T follicular helper cell (primary cell): Measurements from ENCODE around the gene ANXA5.
"Not testable (repeated sequence)": the region's sequence is repeated elsewhere in the genome, so short reads cannot be mapped to it uniquely, and the experiment has no call there.

Source experiments
- DNase-seq: peaks from one replicate; pipeline ENCODE4 v3.0.0-alpha.2; 2020; ENCODE audit warnings: low read depth
- total RNA-seq, 2 experiments: gene quantifications; one replicate each; lab custom pipeline; 2026; lab: John Stamatoyannopoulos, UW

Gene ANXA5
- total RNA-seq = 69.5 to 114 reads per million in 2 experiments

- DNase-seq = peak; percentile 27
Measured at GRCh38 chr4:121696581-121697461, at the start of gene ANXA5. TSS of gene ANXA5 (minus strand) at chr4:121696980. CDS start at chr4:121696589, 391 bp downstream.

DNA sequence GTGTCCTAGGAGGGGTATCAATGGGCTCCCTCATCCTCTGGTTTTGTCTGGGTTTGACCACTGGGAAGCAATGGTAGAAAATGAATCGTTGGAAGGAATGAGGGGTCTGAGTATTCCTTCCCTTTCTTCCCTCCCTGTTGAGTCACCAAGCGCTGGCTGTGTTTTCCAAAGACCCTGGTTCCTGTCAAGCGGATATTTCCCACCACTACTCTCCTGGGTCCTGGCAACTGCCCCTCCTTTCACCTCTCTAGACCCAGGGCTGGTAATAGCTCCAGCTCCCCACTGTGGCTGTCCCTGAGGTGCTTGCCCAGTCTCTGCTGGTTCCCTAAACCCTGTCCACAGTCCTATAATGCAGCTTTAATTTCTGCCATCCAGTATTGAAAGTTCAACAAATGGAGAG lies 46.0 kb upstream of the ANXA5 start:
- DNase-seq = no peak

GRCh38 chr4:121741751-121742150 lies 45.0 kb upstream of the ANXA5 start:
- no peak for DNase-seq

DNA sequence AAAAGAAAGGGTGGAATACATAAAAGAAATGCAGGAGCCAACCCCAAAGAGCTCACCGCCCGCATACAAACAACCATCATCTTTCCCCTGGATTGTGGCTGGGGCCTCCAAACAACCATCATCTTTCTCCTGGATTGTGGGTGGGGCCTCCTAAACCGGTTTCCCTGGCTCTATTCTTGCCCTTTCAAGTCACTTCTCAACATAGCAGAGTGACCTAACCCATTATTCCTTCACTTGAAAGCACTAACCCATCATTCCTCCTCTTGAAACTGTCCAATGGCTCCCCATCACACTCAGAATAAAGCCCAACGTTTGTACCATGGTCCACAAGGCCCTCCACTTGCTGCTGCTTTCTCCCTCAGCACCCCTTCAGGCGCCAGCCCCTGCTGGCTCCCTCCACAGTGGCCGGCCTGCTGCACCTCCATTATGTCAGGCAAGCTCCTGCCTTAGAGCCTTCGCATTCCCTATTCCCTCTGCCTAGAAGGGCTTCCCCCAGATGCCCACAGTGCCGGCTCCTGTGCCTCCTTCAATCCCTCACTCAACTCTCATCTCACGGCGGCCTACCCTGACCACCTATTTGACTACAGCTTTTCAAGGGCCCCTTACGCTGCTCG lies 44.1 kb upstream of the ANXA5 start:
- no peak for DNase-seq

DNA sequence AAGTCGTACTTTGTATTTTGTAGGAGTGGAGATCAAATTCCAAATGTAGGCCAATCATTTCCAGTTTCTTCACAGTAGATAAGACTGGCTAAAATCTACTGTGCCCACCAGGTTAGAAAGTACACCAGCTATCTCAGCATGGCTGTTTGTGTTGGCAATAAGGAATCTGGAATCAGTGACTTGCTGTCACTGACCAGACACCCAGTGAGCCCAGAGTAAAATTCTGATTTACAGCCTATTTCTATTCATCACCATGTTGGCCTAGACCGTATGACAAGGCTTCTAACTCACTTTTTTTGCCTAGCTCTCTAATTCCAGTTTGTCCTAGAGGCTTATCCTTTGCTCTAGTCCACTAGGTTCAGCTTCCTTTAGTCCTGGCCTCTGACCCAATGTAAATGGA lies 42.8 kb upstream of the ANXA5 start:
- DNase-seq = no peak

- no peak for DNase-seq
Measured at GRCh38 chr4:121738780-121739535, 42.2 kb upstream of the ANXA5 start.

DNA sequence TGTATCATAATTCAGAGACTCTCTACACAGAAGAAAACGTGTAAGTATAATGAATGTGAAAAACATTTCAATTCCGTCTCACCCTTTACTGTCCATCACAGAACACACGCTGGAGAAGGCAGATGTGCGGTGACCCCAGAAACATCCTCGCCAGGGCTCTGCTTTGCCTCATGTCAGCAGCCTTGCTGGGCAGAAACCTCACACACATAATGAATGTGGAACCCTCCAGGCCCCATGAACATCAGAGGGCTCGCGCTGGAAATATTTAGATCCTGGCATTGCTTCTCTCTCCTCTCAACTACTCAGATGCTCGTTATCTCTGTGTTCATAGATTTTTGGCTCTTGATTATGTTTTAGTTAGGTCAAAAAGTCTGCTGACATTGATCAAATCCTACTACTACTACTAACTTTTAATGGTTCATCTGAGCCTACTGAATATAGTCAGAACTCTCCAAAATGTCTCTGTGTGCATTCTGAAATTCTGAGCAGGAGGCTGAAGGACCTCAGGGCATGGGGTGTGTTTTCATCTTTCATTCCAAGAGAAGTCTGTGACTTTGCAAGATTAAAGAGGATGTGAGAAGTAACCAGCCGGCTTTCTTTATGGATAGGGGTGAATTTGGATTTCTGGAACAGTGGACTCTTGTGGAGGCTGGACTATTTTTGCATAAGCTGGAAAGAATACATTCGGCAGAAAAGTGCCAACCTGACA lies 41.2 kb upstream of the ANXA5 start:
- DNase-seq = no peak

DNA sequence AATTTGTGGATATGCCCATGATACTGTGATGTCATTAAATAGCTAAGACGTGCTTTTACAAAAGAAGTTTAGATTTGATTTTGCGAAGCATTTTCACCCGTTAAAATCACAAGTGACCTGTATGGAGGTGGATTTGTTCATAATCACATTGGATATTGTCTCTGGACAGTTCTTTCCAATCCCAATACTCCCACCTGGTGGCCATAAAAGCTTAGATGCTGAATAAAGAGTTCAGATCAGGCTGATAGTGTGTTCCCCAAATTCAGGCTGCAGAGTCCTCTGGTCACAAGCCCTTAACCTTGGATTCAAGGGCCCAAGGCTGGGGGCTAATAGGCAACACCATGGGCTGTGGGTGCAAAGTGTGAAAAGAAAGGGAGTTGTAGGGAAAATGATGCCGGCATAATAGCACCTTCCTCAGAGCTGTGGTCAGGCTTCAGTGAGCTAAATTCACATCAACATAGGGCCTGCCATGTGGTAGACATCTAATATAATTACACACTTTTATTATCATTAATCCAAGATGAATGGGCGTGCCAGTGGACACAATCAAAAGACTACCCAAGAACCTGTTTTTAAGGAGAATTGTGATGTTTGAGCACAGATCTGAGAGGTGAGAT lies 40.1 kb upstream of the ANXA5 start:
- DNase-seq = no peak

DNA sequence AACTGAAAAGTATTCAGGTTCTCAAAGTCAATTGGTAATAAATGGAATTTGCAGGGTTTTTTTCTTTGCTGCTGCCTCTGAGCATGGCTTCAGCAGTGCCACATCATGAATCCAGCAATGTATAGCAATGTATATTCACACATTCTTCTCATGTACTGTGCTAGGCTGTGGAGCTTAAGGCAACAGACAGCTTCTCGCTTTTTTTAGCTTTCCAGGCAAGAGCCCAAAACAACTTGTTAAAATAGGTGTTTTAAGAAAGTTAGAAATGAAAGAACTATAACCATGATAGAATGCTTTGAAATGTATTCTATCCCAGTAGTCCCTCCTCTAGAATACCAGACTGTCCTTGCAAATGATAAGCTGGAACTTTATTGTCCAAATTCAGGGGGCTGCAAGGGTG lies 37.8 kb upstream of the ANXA5 start:
- no peak for DNase-seq

GRCh38 chr4:121733942-121734341 lies 37.2 kb upstream of the ANXA5 start:
- DNase-seq = no peak

DNA sequence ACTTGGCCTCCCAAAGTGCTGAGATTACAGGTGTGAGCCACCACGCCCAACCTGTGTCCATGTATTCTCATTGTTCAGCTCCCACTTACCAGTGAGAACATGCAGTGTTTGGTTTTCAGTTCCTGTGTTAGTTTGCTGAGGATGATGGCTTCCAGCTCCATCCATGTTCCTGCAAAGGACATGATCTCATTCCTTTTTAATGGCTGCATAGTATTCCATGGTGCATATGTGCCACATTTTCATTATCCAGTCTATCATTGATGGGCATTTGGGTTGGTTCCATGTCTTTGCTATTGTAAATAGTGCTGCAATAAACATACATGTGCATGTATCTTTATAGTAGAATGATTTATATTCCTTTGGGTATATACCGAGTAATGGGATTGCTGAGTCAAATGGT lies 33.0 kb upstream of the ANXA5 start:
- DNase-seq = not testable (repeated sequence)

GRCh38 chr4:121728798-121729226 lies 32.0 kb upstream of the ANXA5 start:
- DNase-seq = no peak

GRCh38 chr4:121728066-121728465 lies 31.3 kb upstream of the ANXA5 start:
- no peak for DNase-seq

DNA sequence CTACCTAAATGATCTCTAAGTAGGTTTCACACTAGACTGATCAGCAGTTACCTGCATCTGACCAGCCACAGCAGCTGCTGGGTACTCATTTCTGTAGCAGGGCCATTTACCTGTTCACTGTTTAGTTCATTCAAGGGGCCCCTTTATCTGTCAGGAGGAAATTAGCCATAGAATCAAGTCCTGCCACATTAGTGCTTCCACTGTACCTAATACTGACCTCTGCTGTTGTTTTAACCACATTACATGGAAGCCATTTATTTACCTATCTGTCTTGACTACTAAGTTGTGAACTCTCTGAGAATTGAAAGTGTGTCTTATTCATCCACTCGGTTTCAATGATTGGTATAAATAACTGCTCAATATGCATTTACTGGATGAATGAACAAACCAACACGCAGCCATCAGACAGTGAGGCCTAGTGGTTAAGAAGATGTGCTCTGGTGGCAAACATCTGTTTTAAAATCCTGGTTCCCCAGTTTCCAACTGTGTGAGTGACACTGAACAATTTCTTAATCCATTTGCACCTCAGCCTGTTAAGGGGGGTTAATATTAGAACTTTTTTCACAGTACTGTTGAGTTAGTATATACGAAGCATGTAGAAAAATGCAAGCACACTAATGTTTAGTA lies 30.0 kb upstream of the ANXA5 start:
- no peak for DNase-seq

DNA sequence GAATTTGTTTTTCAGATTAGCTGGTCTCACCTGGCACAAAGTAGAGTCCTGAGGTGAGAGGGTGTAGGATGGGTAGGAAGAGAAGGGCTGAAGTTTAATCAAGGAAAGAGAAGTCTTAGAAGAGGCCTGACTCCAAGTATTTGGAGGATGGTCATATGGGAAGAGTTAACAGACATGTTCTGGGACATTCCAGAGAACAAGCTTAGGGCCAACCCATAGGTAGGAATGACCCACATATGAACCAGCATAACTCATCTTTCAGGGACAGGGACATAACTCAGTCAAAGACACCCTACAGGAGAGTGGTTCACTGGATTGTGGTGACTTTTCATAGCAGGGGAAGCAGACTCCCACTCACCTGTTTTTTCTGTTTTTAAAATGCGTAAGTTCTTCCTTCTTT lies 27.9 kb upstream of the ANXA5 start:
- DNase-seq = no peak

DNA sequence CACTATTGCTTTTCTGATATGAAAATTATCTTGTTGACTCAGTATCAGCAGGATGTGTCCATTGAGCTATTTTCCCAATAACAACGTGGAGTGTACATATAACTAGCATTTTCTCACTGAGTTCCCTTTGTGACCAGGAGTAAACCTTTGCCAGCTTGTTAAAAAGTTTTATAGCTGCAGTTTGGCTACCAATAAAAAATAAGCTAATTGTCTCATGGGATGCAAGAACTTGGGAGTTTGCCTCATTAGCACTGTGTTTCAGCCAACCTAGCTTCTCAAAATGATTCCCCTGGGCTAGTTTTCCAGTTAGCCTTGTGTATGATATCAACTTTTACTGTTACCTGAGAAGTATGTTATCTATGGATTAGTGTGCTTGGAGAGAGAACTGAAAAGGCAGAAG lies 24.9 kb upstream of the ANXA5 start:
- DNase-seq = no peak

DNA sequence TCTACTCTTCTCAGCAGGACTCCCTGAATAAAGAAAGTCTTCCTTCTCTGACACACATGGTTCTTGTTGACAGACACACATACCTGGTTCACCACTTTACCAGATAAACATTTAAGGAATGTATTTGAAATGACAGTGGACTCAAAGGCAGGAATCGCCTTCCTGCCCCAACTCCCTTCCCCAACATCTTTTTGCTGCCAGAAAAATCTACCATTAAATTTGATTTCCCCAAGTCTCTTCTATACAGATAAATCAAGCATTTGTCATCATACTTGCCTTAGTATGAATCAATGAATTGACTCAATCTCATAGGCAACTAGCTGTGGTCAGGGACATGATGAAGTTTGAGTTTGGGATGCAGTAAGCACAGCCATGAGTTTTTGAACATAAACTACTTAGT lies 23.3 kb upstream of the ANXA5 start:
- DNase-seq = no peak

DNA sequence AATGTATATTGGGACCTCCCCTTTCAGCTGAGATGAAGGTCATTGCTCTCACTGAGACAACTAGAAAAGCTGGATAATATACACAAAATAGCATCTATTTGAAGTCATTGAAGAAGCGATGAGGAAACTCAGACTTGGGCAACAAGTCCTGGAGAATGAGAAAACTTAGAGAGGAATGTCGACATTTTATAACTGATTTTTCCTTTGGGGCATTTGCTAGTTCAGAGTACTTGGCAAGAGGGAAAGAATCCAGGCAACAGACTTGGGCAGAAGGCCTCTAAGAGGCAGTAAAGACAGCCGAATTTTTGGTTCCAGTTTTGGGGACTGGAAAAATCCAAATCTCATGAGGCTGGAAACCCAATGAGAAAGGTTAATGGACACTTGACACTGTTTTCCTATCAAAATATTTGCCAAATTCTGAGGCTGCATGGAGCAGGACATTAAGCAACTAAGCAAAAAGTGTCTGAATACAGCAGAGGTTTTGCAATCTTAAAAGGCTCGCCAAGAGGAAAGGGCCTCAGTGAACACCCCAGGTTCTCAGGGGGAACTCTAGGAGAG lies 21.0 kb upstream of the ANXA5 start:
- DNase-seq = no peak

DNA sequence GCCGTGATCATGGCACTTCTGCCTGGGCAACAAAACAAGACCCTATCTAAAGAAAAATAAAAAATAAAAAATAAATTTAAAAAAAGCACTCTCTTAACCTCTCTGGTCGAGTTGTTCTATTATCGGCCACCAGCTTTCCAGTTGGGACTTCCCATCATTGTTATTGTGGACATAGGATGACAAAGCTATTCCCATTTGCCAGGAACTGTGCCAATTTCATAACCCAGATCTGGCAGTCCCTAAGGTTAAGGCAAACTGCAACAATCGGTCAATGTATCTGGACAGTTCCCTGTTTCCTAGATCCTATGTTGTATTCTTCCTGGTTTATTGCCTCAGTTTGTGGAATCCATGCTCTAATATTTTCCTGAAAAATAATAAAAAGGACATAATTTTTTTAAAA lies 17.8 kb upstream of the ANXA5 start:
- DNase-seq = no peak

DNA sequence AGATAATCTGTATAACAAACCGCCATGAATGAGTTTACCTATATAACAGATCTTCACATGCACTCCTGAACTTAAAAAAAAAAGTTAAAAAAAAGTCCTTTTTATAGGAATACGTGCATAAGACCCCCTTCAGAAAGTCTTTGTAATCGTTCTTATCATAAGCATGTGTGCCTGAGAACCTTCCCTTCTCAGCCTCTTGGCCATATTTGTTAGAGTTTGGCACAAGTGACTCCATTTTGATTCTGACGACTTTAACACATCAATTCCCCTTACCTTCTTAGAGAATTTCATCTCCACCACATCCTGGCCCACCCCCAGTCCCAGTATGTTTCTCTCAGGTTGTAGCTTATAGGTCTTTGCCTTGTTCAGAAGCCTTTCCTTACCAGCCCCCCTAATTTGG lies 16.0 kb upstream of the ANXA5 start:
- no peak for DNase-seq
